Neutrophil (primary cell): ENCODE results near the gene RPL15.

ENCODE experiments used
- H3K27ac ChIP-seq: fragments of 200-600 bp; sonication (generic); 2 replicates; pipeline ENCODE4 v1.5.1; 2016; ENCODE audit warnings: mild to moderate bottlenecking, moderate library complexity
- H3K27me3 ChIP-seq: fragments of 200-600 bp; sonication (generic); 2 replicates; pipeline ENCODE4 v1.6.0; 2016; ENCODE audit warnings: mild to moderate bottlenecking
- H3K36me3 ChIP-seq: fragments of 200-600 bp; sonication (generic); 2 replicates; pipeline ENCODE4 v1.5.1; 2017
- H3K4me1 ChIP-seq, 2 experiments: fragments of 200-600 bp in 1 of 2; sonication (generic) in 1 of 2; 1 replicate in 1 of 2; 2 replicates in 1 of 2; pipeline versions ENCODE4 v1.5.1 to v1.6.1; 2013 to 2016; ENCODE audit warnings: low read depth in 1 of 2, low read length in 1 of 2, mild to moderate bottlenecking in 1 of 2, moderate library complexity in 1 of 2; ENCODE audit not compliant: control insufficient read depth in 1 of 2, insufficient read depth in 1 of 2
- H3K4me3 ChIP-seq, 2 experiments: fragments of 200-600 bp in 1 of 2; sonication (generic) in 1 of 2; 1 replicate in 1 of 2; 2 replicates in 1 of 2; pipeline ENCODE4 v1.5.1; 2013 to 2016; ENCODE audit warnings: low read depth in 1 of 2, low read length in 1 of 2, mild to moderate bottlenecking in 1 of 2, moderate library complexity in 1 of 2
- H3K9me3 ChIP-seq: fragments of 200-600 bp; sonication (generic); 2 replicates; pipeline ENCODE4 v1.5.1; 2016
- TF ChIP-seq, protein P1 (sequence below): fragments of 200-600 bp; sonication (generic); IDR thresholded peaks from 2 replicates; pipeline ENCODE4 v1.5.1; 2016; ENCODE audit warnings: antibody characterized with exemption

The RPL15 gene

DNA sequence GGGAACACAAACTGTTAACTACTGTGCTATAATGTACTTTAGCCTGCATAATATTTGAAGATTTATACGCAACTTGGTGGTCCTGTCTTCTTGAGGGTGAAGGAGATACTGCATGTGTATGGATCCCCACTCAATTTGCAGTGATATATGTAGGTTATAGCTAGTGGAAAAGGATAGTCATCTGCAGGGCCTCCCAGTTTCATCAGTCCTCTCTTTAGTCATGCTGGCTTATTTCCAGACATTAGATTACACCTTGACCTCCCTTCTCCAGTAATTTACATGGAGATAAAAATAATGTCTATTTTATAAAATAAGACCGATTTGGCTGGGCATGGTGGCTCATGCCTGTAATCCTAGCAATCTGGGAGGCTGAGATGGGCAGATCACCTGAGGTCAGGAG, 31.8 kb downstream of the RPL15 start:
- H3K4me1 ChIP-seq: peaks cover 16 to 30% of the 10 kb centered on the region in 2 experiments
- peaks cover 14% of the 10 kb centered on the region for H3K27me3 ChIP-seq
- H3K36me3 ChIP-seq: no peaks in the 10 kb centered on the region
- no peak overlapping the region for H3K4me3 ChIP-seq
- H3K27ac ChIP-seq: no peak overlapping the region
- TF ChIP-seq, protein P1, sequence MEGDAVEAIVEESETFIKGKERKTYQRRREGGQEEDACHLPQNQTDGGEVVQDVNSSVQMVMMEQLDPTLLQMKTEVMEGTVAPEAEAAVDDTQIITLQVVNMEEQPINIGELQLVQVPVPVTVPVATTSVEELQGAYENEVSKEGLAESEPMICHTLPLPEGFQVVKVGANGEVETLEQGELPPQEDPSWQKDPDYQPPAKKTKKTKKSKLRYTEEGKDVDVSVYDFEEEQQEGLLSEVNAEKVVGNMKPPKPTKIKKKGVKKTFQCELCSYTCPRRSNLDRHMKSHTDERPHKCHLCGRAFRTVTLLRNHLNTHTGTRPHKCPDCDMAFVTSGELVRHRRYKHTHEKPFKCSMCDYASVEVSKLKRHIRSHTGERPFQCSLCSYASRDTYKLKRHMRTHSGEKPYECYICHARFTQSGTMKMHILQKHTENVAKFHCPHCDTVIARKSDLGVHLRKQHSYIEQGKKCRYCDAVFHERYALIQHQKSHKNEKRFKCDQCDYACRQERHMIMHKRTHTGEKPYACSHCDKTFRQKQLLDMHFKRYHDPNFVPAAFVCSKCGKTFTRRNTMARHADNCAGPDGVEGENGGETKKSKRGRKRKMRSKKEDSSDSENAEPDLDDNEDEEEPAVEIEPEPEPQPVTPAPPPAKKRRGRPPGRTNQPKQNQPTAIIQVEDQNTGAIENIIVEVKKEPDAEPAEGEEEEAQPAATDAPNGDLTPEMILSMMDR: no peak
- H3K9me3 ChIP-seq: no peaks in the 10 kb centered on the region

DNA sequence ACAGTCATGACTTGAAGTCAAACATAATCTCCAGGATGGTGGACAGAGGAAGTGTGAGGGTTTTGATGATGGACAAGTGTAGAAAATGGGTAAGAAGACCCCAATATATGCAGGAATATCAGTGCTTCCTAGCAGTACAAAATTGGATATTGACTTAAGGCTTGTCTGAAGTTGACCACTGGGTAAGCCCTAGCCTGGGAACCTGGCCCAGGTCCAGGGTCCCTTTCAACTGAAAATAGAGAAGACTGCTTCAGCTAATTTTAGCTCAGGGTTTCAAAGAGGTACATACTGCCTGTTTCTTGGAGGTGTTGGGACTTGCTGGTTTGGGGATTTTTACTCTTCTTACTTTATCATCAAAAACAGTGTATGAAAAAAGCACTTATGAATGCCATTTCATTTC, 32.9 kb downstream of the RPL15 start:
- TF ChIP-seq, protein P1: no peak
- Histone ChIP-seq H3K36me3 (no peaks in the 10 kb centered on the region), H3K4me1 (peaks cover 16 to 27% of the 10 kb centered on the region in 2 experiments)

DNA sequence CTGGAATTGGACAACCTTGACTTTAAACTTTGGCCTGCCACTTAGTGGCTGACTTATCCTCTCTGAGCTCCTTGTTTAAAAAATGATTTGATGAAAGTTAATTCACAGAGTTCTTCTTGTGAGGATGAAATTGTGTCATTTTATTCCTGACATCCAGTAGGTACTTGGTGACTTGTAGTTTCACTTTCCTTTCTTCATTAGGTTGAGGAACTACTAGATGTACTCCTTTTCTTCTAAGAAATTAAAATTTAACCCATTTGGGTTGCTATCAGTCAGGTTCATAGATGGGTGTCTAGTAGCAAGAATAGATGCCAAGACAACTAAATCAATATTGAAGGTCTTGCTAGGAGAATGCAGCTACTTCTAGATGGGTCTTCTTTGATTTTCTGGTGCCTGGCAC, 33.4 kb downstream of the RPL15 start:
- Histone ChIP-seq H3K9me3 (no peaks in the 10 kb centered on the region), H3K36me3 (no peaks in the 10 kb centered on the region), H3K27me3 (no peaks in the 10 kb centered on the region), H3K4me1 (peaks cover 16 to 25% of the 10 kb centered on the region in 2 experiments), H3K27ac (peak overlapping the region; percentile 62), H3K4me3 (no peak overlapping the region)
- TF ChIP-seq, protein P1: no peak

More for the DNA sequence above, 32.9 kb downstream of the RPL15 start:
- Histone ChIP-seq H3K27ac (peak overlapping the region; percentile 62), H3K27me3 (peaks cover 4% of the 10 kb centered on the region), H3K9me3 (no peaks in the 10 kb centered on the region), H3K4me3 (no peak overlapping the region)

DNA sequence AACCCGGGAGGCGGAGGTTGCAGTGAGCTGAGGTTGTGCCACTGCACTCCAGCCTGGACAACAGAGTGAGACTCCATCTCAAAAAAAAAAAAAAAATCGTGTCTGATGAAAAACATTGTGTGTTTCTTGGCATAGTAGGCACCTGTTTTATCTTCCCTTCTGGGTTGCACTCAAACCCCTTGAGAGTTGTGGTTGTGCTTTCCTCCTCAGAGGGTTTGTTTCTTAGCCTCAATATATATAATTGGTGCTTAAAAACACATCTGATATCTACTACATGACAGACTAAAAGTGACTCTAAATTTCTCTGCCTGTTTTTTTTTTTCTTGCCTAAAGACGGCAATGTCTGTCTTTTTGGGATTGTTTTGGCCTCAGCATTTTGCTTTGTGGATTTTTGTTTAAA, 35.7 kb downstream of the RPL15 start:
- Histone ChIP-seq H3K4me3 (no peak overlapping the region), H3K9me3 (no peaks in the 10 kb centered on the region), H3K36me3 (no peaks in the 10 kb centered on the region), H3K4me1 (peaks cover 9 to 14% of the 10 kb centered on the region in 2 experiments), H3K27ac (no peak overlapping the region), H3K27me3 (no peaks in the 10 kb centered on the region)
- TF ChIP-seq, protein P1: no peak

DNA sequence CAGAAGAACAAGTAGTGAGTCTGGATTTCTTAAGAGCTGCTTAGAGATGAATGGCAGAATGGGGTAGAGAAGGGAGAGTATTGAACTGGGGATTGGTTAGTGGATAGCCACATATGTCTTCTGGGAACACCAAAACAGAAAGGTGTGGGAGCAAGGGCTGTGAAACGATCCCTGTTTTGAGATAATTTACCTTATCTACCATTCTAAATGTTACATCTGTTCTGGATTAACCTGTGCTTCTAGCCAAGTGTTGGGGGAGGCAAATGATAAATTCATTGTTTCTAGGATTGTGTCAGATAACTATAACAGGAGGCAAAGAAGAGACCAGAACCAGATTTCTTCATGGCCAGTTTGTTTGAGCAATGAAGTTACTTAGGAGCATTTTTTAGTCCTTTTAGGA, 36.6 kb downstream of the RPL15 start:
- TF ChIP-seq, protein P1: no peak
- H3K27ac ChIP-seq: no peak overlapping the region
- H3K4me3 ChIP-seq: no peak overlapping the region
- peaks cover 9 to 14% of the 10 kb centered on the region in 2 experiments for H3K4me1 ChIP-seq
- no peaks in the 10 kb centered on the region for H3K27me3 ChIP-seq
- no peaks in the 10 kb centered on the region for H3K36me3 ChIP-seq
- H3K9me3 ChIP-seq: no peaks in the 10 kb centered on the region

DNA sequence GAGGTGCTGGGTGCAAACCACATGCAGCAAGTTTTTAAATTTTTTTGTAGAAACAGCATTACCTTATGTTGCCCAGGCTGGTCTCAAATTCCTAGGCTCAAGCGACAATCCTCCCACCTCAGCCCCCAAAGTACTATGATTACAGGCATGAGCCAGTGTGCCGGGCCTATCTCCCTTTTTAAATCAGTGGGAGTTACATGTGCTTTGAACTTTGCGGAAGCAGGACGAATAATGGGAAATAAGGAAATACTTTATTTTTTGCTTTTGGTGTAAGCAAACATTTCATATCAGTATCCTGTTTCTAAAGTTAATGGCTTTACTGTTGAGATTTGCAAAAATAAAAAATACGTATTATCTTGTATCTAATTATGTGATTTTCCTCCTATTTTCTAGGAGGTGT, 37.2 kb downstream of the RPL15 start:
- Histone ChIP-seq H3K4me1 (peaks cover 9 to 14% of the 10 kb centered on the region in 2 experiments), H3K4me3 (no peak overlapping the region), H3K27me3 (no peaks in the 10 kb centered on the region), H3K9me3 (no peaks in the 10 kb centered on the region), H3K36me3 (no peaks in the 10 kb centered on the region), H3K27ac (no peak overlapping the region)
- TF ChIP-seq, protein P1: no peak
